ENCODE results near the gene STRN. TPM values are rescaled to one million over a fixed set of nuclear protein-coding genes. Genes with fewer than 3 reads are reported as not detected.

STRN gene, protein sequence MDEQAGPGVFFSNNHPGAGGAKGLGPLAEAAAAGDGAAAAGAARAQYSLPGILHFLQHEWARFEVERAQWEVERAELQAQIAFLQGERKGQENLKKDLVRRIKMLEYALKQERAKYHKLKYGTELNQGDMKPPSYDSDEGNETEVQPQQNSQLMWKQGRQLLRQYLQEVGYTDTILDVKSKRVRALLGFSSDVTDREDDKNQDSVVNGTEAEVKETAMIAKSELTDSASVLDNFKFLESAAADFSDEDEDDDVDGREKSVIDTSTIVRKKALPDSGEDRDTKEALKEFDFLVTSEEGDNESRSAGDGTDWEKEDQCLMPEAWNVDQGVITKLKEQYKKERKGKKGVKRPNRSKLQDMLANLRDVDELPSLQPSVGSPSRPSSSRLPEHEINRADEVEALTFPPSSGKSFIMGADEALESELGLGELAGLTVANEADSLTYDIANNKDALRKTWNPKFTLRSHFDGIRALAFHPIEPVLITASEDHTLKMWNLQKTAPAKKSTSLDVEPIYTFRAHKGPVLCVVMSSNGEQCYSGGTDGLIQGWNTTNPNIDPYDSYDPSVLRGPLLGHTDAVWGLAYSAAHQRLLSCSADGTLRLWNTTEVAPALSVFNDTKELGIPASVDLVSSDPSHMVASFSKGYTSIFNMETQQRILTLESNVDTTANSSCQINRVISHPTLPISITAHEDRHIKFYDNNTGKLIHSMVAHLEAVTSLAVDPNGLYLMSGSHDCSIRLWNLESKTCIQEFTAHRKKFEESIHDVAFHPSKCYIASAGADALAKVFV
- total RNA-seq: 5.8 and 6.4 TPM in 2 replicates

DNA sequence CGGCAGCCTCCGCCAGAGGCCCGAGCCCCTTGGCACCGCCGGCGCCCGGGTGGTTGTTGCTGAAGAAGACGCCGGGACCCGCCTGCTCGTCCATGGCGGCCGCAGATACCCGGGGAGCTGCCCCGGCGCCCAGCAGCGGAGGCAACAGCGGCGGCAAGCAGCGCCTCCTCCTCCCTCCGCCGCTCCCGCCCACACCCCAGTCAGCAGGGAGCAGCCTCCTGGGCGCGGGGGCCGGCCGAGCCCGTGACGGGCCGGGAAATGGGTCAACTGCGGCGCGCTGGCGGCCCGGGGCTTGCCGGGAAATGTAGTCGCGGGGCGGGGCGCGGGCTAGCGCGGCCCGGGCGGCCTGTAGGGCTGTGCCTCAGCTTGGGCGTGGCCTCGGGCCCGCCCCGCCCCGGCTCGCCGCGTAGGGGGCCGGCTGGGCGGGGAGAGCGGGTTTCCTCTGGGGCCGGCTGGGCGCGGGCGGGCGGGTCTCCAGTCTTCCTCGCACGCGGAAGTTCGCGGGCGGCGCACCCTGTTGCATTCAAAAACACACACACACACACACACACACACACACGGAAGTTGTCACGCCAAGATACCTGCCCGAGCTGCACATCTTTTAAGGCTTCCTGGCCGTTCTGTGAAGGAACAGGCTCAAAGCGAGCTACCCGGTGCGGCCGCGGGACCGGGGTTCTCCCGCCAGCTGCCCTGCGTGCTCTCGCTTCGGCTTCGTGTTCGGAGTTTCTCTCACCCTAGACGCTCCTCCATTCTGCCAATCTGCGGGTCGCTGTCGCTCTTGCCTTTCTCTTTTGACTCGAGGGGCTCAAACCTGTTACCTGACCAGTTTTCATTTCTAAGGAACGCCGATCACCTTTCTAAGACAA is at the start of gene STRN:
STRN (minus strand) TSS at position 167 of the 866 bp plus-strand sequence; CDS start at position 94, 73 bp downstream.

Other genes with a start within 250 kb of the STRN start
- 7.8 and 11.9 TPM in 2 replicates for gene HEATR5B, start 117.8 kb upstream of the STRN start, total RNA-seq
- gene GPATCH11, start 118.0 kb upstream of the STRN start, total RNA-seq: 4.6 and 8.5 TPM in 2 replicates
- 15.6 and 27.6 TPM in 2 replicates for gene EIF2AK2, start 190.4 kb upstream of the STRN start, total RNA-seq
- not detected in 2 replicates for gene SULT6B1, start 222.1 kb upstream of the STRN start, total RNA-seq
- gene CEBPZOS, start 230.0 kb upstream of the STRN start, total RNA-seq: 21.3 and 47.0 TPM in 2 replicates